HG03575 (cell line): ENCODE results near the gene LAMP5.

Experiments
- ATAC-seq: cut with Tn5 transposase; IDR thresholded peaks from one replicate; pipeline ENCODE4 v1.9.1; 2021; ENCODE audit not compliant: unreplicated experiment, insufficient number of reproducible peaks, low FRiP score; ENCODE audit errors: extremely low read depth

Gene LAMP5

GRCh38 chr20:9514461-9515213 lies at the start of gene LAMP5:
Gene LAMP5 (plus strand): TSS chr20:9514590. CDS start chr20:9514853, 263 bp downstream.
- no peak for ATAC-seq

- no peak for ATAC-seq
Measured at GRCh38 chr20:9467995-9468394, 46.4 kb upstream of the LAMP5 start.

- no peak for ATAC-seq
Measured at GRCh38 chr20:9474835-9475415, 39.5 kb upstream of the LAMP5 start.

- no peak for ATAC-seq
Measured at GRCh38 chr20:9475456-9475855, 38.9 kb upstream of the LAMP5 start.

- no peak for ATAC-seq
Measured at GRCh38 chr20:9476174-9476573, 38.2 kb upstream of the LAMP5 start.

GRCh38 chr20:9476637-9477036 lies 37.8 kb upstream of the LAMP5 start:
- no peak for ATAC-seq

- ATAC-seq, result no peak
Measured at GRCh38 chr20:9478771-9479170, 35.6 kb upstream of the LAMP5 start.

GRCh38 chr20:9480066-9480465 lies 34.3 kb upstream of the LAMP5 start:
- no peak for ATAC-seq

GRCh38 chr20:9482180-9482579 lies 32.2 kb upstream of the LAMP5 start:
- no peak for ATAC-seq

- ATAC-seq, result no peak
Measured at GRCh38 chr20:9483131-9483530, 31.3 kb upstream of the LAMP5 start.

GRCh38 chr20:9485614-9486340 lies 28.6 kb upstream of the LAMP5 start:
- ATAC-seq, result no peak

GRCh38 chr20:9487231-9487630 lies 27.2 kb upstream of the LAMP5 start:
- no peak for ATAC-seq

- ATAC-seq, result no peak
Measured at GRCh38 chr20:9488063-9488462, 26.3 kb upstream of the LAMP5 start.

- no peak for ATAC-seq
Measured at GRCh38 chr20:9490161-9490560, 24.2 kb upstream of the LAMP5 start.

- no peak for ATAC-seq
Measured at GRCh38 chr20:9490631-9491030, 23.8 kb upstream of the LAMP5 start.

- no peak for ATAC-seq
Measured at GRCh38 chr20:9491324-9491723, 23.1 kb upstream of the LAMP5 start.

- no peak for ATAC-seq
Measured at GRCh38 chr20:9492067-9492466, 22.3 kb upstream of the LAMP5 start.

GRCh38 chr20:9493803-9494202 lies 20.6 kb upstream of the LAMP5 start:
- ATAC-seq, result no peak

GRCh38 chr20:9495701-9496100 lies 18.7 kb upstream of the LAMP5 start:
- no peak for ATAC-seq

- ATAC-seq, result no peak
Measured at GRCh38 chr20:9496155-9496554, 18.2 kb upstream of the LAMP5 start.
